ENCODE data around the gene TREX2. TPM values are rescaled to one million over a fixed set of nuclear protein-coding genes. Genes with fewer than 3 reads are reported as not detected.

The TREX2 gene
- total and polyA plus RNA-seq, 12 donors = 0.28 to 4.3 (median 1.1) TPM; not detected in 2

GRCh38 chrX:153459986-153460385 lies 14.1 kb upstream of the TREX2 start:
- Histone ChIP-seq H3K4me1 (replicated peaks in 1 of 2) (no peaks in the 10 kb centered on the region), H3K4me3 (no peak overlapping the region), H3K9me3 (replicated peaks in 1 of 3) (no peaks in the 10 kb centered on the region), H3K27me3 (no peaks in the 10 kb centered on the region), H3K27ac (no peak overlapping the region), H3K36me3 (replicated peaks in 1 of 2) (no peaks in the 10 kb centered on the region)
- no peak for DNase-seq
- intact Hi-C loops (cut with DNase I) = loop anchor here in 1 of 2 donors (5.0 kb wide), 1 partner anchor 47 kb away; no protein-coding TSS in a partner anchor
- 76 to 91% (median 85%) methylated on average over 4 of the region's 4 CpGs for WGBS, 4 donors
- TF ChIP-seq POLR2A (IDR thresholded peaks at IDR 0.05) (no peak), CTCF (IDR thresholded peaks at IDR 0.05) (no peak)

- intact Hi-C loops (cut with DNase I) = no loop called here
- Histone ChIP-seq H3K4me1 (replicated peaks in 1 of 2) (no peaks in the 10 kb centered on the region), H3K36me3 (replicated peaks in 1 of 2) (no peaks in the 10 kb centered on the region), H3K9me3 (replicated peaks in 1 of 3) (no peaks in the 10 kb centered on the region), H3K27me3 (no peaks in the 10 kb centered on the region), H3K4me3 (no peak overlapping the region), H3K27ac (no peak overlapping the region)
- no peak for TF ChIP-seq POLR2A (IDR thresholded peaks at IDR 0.05)
- no peak for TF ChIP-seq CTCF (IDR thresholded peaks at IDR 0.05)
- no peak for DNase-seq
- WGBS, 4 donors = 78 to 96% (median 88%) methylated on average over 4 of the region's 4 CpGs
Observed at GRCh38 chrX:153458476-153458875, 12.6 kb upstream of the TREX2 start.

- 85 to 96% (median 86%) methylated on average over 8 to 17 of the region's 17 CpGs; no CpG with 5 or more reads in 1 of the 4 donors for WGBS, 4 donors
- Histone ChIP-seq H3K9me3 (replicated peaks in 1 of 3) (no peaks in the 10 kb centered on the region), H3K4me1 (replicated peaks in 1 of 2) (no peaks in the 10 kb centered on the region), H3K27me3 (no peaks in the 10 kb centered on the region), H3K4me3 (no peak overlapping the region), H3K27ac (no peak overlapping the region), H3K36me3 (replicated peaks in 1 of 2) (no peaks in the 10 kb centered on the region)
- TF ChIP-seq POLR2A (IDR thresholded peaks at IDR 0.05) (no peak), CTCF (IDR thresholded peaks at IDR 0.05) (no peak)
- no peak for DNase-seq
- intact Hi-C loops (cut with DNase I) = no loop called here
Observed at GRCh38 chrX:153457827-153458466, 12.1 kb upstream of the TREX2 start.

- Histone ChIP-seq H3K27ac (no peak overlapping the region), H3K36me3 (replicated peaks in 1 of 2) (no peaks in the 10 kb centered on the region), H3K4me1 (replicated peaks in 1 of 2) (no peaks in the 10 kb centered on the region), H3K9me3 (replicated peaks in 1 of 3) (no peaks in the 10 kb centered on the region), H3K4me3 (no peak overlapping the region), H3K27me3 (no peaks in the 10 kb centered on the region)
- 88 to 91% (median 90%) methylated on average over 4 to 18 of the region's 18 CpGs for WGBS, 4 donors
- DNase-seq = no peak
- TF ChIP-seq CTCF (IDR thresholded peaks at IDR 0.05) (no peak), POLR2A (IDR thresholded peaks at IDR 0.05) (no peak)
- intact Hi-C loops (cut with DNase I) = no loop called here
Observed at GRCh38 chrX:153457136-153457825, 11.4 kb upstream of the TREX2 start.
